GM18499 (cell line): ENCODE results near the gene CMIP.

Source experiments
- ATAC-seq: cut with Tn5 transposase; IDR thresholded peaks from one replicate; pipeline ENCODE4 v1.9.1; 2021; ENCODE audit warnings: moderate number of reproducible peaks; ENCODE audit not compliant: insufficient read depth, unreplicated experiment

The CMIP gene

DNA sequence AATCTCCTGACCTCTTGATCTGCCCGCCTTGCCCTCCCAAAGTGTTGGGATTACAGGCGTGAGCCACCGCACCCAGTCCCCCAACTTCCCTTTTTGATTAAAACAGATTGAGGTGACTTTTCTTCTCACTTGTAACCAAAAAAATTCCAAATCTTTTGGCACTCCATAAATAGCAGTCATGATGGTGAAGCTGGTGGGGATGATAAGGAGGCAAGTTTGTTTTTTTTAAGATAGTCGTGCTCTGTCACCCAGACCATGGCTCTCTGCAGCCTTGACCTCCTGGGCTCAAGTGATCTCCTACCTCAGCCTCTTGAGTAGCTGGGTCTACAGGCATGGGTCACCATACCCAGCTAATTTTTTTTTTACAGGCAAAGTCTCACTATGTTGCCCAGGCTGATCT lies 299.8 kb downstream of the CMIP start:
- no peak for ATAC-seq

- no peak for ATAC-seq
These were observed 300.3 kb downstream of the CMIP start for GRCh38 chr16:81744911-81745310.

DNA sequence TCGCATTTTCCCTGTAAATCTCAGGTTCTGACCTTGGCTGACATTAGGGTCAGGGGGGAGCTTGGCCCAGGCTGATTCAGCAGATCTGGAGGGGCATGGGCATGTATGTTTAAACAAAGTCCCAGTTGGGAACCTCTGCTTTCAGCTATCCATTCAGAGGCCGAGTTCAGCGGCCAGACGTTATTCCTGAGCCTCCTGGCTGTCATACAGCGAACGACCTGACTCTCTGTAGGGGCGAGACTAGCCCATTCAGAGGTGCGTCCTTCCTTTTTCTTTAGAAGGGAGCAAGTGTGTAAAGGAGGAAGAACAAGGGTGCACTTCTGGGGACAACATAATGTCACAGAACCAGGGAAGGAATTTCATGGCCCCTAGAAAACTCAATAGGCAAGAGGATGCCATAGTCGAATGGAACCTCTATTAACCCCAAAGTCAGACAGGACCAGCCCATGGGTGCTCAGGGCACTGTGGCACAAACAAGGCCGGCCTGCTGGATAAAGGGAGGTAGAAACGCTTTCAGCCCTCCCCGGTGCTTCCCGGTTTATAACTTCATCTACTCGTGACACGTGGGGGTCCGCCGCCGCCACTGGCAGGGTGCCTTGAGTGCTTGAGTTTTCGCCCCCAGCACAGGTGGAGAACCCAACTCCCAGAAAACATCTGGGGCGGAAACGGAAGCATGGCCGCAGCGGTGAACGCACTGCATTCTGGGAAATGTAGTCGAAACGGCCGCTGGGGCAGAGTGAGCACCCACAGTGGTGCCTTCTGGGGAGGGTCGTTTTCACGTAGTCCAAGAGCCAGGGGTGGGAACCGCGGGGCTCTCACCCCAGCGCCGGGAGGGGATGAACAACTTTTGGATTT lies 301.3 kb downstream of the CMIP start:
- ATAC-seq, result peak; percentile 52

DNA sequence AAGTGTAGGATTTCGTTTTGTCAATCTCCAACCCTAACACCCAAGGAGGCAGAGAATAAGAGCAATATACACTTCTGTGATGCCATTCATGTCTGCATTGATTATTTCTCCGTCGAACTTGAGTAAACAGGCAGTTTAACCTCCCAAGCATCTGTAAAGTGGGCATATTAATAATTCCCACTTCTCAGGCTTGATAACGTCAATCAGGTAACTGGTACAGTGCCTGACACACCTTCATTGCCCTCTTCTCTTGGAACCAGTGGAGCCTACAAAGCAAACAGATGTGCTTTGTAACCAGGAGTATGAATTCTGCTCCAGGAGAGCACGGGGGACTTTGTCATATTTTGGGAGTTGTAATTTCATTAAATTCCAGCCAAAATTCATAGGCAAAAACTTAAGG lies 302.0 kb downstream of the CMIP start:
- no peak for ATAC-seq

DNA sequence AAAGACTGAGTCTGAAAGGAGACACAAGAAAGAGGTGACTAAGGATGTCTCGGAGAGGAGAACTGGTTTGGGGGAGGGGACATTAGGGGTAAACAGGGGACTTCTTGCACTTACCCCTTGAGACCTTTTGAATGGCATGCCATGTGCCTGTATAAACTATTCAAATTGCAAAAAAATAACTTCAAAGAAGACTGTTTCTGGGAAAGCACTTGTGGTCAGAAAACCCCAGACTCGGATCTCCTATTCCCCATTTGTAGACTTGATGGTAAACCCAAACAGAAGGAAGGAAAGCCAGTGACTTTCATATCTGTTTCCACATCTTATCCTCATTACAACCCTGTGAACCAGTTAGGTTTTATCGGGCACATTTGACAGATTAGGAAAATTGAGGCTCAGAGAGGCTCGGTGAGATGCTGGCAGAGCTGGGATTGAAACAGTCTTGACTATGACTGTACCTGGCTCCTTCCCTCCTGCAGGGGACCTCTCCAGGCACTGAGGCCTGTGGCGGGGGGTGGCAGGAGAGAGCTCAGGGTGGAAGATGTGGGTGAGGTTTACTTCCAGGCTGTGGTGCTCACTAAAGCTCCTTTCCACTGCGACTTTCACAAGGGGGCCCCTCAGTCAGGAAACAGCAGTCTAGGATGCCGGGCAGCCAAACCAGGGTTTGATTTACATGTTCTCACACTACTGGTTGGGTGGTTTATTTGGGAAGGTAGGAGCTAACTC lies 304.0 kb downstream of the CMIP start:
- no peak for ATAC-seq

- ATAC-seq, result peak; percentile 66
These were observed 307.7 kb downstream of the CMIP start for GRCh38 chr16:81752225-81752875.

DNA sequence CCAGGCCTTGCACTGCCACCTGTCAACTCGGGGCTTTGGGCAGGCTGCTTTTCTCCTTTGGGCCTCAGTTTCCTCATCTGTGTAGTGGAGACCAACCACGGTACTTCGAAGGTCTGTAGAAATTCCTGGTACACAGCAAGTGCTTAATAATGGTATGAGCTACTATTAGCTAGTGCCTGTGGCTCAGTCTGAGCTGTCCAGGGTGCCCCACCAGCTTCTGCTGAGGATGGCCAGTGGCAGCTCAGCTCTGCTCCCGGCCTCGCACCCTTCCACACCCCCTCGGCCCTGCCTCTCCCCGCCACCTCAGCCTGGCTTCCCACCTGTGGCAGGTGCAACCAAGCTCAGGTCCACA lies 308.2 kb downstream of the CMIP start:
- ATAC-seq, result no peak

- ATAC-seq, result no peak
These were observed 310.2 kb downstream of the CMIP start for GRCh38 chr16:81754858-81755257.

GRCh38 chr16:81755915-81756614 lies 311.5 kb downstream of the CMIP start:
- no peak for ATAC-seq

DNA sequence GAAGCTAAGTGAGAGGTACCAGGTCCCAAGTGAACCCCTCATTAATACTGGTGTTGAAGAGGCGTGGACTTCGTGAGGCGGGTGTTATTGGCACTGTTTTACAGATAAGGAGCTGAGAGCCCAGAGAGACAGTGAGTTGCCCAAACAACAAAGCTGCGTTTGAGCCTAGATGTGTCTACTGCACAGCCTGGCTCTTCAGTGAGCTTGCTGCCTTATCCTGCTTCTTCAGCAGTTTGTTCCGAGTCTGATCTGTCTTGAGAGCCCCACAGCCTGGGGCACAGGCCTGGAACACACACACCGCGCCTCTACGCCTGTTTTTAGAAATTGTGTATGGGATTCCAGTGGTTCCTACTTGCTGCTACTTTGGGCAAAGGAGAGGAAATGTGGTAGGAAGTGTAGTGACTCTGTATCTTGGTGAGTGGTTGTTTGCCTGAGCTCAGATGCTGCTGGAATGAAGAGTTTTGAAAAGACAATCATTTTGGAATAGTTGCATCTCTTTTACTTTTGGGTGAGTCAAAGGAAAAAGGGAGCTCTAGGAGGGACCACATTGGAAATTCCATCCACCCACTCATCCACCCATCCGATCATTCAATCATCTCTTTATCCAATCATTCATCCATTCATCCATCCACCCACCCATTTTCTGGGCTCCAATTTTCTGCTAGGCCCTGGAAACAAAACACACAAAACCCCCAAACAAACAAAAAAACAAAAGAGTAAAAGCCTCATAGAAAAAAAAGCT lies 312.2 kb downstream of the CMIP start:
- ATAC-seq, result no peak

DNA sequence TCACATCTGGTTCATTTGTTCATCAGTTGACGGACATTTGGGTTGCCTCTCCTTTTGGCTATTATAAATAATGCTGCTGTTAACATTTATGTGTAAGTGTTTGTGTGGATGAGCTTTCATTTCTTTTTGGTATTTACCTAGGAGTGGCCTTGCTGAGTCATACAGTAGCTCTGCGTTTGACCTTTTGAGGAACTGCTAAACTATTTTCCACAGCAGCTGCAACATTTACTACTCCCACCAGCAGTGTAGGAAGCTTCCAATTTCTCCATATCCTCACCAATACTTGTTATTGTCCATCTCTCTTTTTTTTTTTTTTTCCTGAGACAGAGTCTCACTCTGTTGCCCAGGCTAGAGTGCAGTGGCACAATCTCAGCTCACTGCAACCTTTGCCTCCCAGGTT lies 313.8 kb downstream of the CMIP start:
- no peak for ATAC-seq
